GM18951 (cell line): ENCODE data around the gene MYO1H.

Experiments
- POLR2A ChIP-seq: IDR thresholded peaks from 4 replicates; pipeline ENCODE4 v1.6.1; 2011; ENCODE audit warnings: mild to moderate bottlenecking; ENCODE audit not compliant: insufficient read length, insufficient read depth; ENCODE audit errors: extremely low read depth
- in situ Hi-C: fragments of 300-500 bp; cut with MboI; formaldehyde crosslinking; loops from one replicate; pipeline ENCODE4 v1.12.0; 2022; ENCODE audit warnings: low sequenced_read_pairs, mixed read lengths, inconsistent platforms; ENCODE audit not compliant: unreplicated experiment

Gene MYO1H

DNA sequence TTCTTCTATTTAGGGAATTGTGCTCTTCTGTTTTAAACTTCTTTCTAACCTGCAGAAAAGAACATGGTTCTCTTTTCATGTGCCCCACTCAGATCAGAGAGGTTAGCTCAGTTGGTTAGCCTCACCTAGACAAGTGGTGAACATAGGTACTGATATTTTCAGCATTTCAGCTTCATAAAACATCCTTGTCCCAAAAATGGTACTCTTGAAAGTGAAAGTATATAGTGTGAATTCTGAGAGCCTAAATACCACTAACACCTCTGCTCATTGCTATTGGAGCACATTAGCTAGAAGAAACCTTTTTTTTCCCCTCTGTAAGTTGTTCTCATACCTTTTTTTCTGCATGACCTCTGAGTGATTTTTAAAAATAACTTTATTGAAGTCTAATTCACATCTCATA is 147.3 kb downstream of the MYO1H start:
- no peak for TF ChIP-seq POLR2A
- in situ Hi-C loops: no loop called here

DNA sequence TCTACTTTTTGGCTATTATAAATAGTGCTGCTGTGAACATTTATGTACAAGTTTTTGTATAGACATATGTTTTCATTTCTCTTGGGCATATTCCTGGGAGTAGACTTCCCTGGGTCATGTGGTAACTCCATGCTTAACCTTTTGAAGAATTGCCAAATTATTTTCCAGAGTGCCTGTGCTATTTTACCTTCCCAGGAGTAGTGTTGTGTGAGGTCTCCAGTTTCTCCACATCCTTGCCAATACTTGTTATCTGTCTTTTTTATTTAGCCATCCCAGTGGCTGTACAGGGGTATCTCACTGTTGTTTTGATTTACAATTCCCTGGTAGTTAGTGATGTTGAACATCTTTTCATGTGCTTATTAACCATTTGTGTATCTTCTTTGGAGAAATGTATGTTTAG is 148.6 kb downstream of the MYO1H start:
- no peak for TF ChIP-seq POLR2A
- in situ Hi-C loops: no loop called here

DNA sequence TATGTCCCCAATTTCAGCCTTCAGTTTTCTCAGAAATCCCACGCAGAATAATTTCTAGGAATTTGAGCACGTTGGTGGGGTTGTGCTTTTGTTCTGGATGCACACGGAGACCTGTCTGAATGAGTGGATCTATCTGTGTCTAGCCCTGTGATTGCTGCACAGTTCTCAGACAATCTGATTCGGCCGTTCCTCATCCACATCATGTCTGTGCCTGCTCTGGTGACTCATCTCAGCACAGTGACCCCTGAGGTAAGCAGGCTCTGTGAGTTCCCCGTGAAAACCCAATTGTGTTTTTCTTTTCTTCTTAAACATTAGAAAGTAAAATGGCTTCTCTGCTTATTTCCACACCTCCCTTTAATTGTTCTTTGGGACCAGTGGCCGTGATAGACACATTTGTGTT is 150.0 kb downstream of the MYO1H start:
- no peak for TF ChIP-seq POLR2A
- in situ Hi-C loops: no loop called here
